DMS 273 (cell line): ENCODE measurements around the gene MELTF.

Source experiments
- DNase-seq: peaks from one replicate; lab custom pipeline; 2025; ENCODE audit not compliant: unreplicated experiment; lab: John Stamatoyannopoulos, UW

MELTF gene

DNA sequence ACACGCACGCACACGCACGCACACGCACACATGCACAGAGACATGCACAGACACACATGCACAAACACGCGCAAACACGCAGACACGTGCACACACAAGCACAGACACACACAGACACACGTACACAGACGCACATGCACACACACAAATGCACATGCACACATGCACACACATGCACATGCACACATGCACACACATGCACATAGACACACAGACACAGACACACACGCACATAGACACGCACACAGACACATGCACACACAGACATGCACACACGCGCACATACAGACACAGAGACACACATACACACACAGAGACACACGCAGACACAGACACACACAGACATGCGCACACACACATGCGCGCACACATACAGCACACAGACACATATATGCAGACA is 34.6 kb downstream of the MELTF start:
- no peak for DNase-seq

DNA sequence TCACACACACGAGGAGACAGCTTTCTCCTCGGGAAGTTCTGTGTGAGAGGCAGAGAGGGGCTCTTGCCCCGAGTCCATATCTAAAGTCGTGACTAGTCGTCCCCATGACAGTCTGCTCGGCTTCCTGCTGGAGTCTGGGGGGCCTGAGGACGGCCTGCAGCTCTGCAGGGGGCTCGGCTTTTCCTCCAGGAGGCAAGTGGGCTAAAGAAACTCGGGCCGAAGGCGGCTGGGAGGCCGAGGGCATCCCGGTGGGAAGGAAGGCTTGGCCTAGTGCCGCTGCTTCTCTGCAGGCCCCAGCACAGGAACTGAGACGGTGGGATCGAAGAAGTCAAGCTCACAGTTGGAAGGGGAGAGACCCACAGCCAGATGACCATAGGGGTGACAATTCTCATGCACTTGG is 35.6 kb downstream of the MELTF start:
- DNase-seq, result no peak

DNA sequence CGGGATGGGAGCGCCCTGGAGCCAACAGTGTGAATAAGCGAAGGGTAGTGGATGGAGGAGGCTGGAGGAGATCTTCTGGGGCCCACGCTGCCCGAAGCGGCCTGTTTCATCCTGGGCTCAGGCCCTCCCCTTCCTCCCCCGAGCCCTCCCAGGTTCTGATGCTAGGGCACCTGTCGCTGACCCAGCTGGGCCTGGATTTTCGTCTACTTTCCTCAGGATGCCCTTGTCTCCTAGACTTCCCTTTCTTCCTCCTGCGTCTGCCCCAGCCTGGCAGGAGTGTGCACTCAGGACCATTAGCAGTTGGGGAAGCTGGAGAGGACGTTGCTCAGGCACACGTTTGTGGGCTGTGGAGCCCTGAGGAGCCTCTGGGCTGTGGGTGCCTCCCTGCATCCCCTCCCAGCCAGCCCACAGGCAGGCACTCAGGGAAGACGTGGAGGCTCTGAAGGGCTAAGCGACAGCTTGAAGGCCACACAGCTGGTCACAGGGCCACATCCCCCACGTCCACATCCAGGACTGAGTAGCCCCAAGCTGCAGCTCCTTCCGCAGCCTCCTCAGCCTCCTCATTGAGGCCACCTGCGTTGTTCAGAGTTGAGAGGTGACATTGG is 37.1 kb downstream of the MELTF start:
- DNase-seq, result no peak

DNA sequence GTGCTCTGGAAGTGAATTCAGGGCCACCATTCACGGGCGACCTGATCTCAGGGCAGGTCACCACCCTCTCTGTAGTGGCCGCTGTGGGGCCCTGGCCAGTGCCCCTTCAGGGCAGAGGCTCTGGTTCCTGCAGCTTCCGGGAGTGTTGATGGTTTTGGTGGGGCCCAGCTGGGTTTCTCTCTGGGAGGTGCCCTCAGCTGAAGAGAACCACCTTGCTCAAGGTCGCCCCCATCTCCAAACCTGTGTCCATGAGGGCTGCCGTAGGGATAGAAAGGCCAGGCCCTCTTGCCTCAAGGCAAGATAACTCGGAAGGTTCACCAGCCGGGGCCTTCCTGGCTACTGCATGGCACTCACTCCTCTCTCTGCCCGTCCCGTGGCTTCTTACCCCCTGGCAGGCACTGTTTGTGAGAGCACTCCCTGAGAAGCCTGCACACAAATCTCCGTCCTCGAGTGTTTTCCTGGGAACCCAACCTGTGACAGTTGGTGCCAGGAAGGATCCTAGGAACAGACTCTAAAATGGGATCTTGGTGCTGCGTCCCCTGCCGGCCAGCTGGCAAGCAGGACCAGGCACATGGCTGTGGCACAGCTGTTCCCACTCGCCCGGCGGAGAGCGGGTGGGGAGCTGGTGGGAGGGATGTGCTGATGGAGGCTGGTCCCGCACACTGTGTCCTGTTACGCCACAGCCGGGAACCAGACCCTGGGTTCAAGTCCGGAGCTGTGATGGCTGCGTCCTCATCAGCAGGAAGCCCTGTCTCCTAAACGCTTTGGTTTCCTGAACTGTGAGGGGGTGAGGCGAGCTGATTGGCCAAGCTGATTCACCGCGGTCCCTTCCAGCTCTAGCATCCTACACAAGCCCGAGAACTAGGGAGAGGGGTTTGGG is 37.8 kb downstream of the MELTF start:
- peak; percentile 40 for DNase-seq

DNA sequence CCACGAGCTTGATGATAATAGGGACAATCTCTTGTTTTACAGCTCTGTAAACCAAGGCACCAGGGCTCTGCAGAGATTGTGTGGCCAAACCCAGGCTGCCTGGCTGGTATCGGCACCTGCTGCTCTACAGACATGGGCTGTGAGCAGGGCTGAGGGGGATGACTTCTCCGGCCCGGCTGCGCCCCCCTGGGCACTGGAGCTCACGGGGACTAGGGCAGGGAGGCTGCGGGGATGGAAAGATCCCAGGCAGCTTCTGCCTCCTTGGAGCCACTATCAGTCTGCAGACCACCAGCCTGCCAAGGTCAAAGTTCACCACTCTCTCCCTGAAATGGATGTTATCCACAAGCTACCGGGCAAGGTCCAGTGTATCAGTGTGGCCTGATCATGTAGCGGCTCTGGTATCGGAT is 39.0 kb downstream of the MELTF start:
- DNase-seq, result no peak

DNA sequence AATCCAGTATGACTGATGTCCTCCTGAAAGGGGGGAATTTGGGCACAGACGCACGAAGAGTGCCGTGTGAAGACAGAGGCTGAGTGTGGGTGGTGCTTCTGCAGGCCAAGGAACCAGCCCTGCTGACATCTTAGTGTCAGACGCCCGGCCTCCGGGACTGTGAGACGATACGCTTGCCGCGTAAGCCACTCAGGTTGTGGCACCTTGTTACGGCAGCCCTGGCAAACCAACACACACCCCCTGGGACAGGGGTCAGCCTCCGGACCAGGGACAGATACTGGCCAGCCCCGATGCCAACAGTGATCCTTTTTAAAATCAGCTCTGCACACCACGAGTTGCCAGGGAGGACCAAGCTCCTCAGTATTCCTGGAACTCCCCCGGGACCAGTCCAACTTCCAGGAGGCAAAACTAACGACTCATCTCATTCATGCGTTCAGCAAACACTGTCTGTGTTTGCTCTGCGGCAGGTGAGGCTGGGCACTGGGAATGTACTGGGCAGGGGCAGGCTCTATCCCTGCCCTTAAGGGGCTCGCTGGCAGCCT is 39.8 kb downstream of the MELTF start:
- no peak for DNase-seq

DNA sequence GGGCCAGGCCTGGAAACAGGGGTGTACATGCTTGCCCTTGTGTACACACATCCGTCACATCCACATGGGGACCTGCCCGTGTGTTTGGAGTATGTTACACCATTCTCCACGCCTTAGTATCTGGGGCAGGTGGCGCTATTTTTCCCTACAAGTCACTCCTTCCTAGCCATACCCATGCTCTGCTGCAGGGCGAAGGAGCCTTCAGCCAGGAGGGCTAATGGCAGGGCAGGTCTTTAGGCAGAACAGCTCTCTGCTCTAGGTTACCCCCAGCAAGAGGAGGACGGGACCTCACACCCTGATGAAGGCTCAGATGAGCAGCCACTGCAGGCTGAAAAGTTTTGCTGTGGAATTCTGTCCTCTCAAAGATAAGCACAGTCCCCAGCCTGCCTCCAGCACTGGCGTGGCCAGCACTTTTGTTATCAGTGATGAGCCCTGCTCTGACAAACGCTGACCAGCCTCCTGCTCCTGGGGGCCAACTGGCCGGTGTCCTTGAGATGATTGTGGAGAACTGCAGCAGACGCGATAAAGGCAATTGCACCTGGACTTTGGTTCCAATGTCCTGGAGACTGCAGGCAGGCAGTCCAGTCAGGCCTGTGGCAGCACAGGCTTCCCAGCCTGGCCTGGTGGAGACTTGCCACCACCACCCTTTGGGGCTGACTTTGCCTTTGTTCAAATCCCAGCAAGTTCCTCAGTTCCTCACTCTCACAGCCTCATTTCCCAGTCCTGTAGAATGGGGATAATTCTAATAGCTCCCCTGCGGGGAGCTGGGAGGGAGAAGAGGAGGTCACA is 41.2 kb downstream of the MELTF start:
- peak; percentile 65 for DNase-seq

DNA sequence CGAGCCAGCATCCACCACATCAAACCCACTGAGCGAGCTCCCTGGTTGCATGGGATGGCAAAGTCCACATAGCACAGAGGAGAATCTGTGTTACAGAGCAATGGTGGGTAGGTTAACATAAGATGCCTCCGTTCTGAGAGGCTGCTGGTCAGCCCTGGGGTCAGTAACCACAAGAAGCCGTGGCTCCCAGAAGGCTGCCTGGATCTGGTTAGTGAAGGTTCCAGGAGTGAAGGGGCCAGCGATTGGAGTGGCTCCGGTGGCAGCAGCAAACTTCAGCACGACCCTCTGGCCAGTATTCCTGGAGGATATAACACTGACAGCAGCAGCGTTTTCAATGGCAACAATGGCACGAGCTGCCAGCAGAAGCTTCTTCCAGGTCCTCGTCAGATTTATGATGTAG is 42.6 kb downstream of the MELTF start:
- no peak for DNase-seq

DNA sequence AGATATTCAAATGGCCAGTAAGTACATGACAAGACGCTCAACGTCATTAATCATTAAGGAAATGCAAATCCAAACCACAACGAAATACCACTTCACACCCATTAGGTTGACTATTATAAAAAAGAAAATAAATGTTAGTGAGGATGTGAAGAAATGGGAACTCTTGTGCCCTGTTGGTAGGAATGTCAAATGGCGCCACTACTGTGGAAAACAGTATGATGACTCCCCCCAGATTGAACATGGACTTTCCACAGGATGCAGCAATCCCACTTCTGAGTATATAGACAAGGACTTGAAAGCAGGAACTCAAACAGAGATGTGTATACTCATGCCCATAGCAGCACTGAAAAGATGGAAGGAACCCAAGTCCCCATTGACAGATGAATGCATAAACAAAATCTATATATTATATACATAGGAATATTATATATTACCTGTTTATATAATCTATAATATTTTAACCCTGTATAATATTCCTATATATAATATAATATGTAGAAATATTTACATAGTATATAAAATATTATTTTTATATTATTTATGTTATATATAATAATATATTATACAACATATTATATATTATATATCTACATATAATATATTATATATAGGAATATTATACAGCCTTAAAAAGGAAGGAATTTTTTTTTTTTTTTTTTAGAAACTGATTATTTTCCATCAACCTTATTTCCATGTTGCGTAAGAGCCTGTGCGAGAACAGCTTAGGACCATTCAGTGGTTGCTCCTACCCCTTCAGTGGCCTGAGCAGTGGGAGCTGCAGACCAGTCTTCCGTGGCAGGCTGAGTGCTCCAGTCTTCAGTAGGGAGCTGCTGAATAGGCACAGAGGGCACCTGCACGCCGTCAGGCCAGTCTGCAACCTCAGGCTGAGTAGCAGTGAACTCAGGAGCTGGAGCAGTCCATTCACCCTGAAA is 43.4 kb downstream of the MELTF start:
- no peak for DNase-seq

DNA sequence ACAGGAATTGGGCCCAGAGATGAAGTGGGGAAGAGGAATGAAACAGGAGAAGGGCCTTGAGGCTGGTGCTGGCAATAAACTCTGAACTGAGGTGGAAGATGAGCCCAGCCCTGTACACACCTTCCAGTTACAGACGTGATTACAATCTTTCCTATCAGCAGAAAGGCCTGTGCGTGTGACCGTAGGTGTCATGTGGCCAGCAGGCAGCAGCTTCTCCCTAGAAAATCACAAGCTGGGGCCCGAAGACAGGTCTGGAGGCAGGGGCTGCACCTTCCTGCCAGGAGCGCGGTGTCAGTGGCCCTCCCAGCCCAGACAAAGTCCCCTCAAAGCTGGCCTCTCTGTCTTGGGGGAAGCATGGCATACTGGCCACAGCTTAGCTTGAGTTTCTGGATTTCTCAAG is 44.3 kb downstream of the MELTF start:
- DNase-seq, result no peak

DNA sequence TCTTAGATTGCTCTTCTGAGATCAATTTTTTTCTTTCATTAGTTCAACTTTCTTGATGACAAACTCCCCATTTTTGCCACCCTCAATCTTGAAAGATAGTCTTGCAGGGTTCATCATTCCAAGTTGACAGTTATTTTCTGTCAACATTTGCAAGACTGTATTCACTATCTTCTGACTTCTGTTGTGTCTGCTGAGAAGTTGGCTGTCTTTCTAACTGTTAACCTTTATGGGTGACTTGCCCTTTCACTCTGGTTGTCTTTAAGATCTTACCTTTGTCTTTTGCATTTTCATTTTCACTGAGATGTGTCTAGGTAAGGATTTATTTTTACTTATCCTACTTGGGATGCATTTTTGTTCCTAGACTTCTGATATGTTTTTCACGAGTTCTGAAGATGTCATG is 46.4 kb downstream of the MELTF start:
- no peak for DNase-seq

DNA sequence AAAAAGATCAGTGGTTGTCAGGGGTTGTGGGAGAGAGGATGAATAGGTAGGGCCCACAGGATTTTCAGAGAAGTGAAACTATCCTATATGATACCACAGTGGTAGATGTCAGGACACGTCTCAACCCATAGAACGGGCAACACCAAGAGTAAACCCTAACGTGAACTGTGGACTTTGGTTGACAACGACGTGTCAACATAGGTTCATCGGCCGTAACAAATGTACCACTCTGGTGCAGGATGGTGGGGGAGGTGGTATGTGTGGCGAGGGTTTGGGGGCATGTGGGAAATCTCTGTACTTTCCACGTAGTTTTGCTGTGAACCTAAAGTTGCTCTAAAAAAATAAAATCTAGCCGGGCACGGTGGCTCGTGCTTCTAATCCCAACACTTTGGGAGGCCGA is 48.0 kb downstream of the MELTF start:
- DNase-seq, result no peak

DNA sequence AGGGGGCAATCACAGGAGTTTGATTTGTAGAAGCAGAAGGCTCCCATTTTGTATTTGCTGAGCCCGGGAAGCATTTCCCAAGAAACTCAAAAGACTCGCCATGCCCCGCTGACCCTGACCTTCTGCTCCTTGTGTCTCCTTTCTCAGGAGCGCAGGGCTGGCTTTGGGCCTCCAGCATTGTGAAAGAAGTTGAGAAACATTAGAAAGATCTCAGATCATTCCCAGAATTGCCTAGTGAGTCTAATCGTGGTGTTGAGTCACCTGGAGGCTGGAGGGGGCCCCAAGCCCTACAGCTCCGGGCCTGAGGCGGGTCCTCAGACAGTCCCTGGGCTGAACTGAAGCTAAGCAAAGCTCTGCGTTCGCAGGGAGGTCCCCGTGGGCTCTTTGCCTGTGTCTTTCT is 50.1 kb downstream of the MELTF start:
- no peak for DNase-seq

DNA sequence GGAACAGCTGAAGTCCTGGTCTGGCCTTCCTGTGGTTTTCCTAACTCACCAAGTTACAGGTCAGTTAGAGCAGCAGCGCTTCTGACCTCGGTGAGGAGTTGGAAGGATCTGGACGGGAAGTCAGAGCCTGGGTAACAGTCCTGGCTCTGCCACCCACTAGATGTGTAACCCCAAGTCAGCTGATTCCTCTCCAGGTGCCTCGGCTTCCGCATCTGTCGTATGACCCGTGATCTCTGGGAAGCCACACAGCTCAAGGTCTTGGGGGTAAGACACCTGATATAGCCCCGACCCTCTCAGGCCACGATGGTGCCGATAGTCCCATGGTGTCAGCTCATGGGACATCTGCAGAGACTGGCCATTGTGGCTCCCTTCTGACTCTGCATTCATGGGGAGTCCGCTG is 52.7 kb downstream of the MELTF start:
- no peak for DNase-seq

DNA sequence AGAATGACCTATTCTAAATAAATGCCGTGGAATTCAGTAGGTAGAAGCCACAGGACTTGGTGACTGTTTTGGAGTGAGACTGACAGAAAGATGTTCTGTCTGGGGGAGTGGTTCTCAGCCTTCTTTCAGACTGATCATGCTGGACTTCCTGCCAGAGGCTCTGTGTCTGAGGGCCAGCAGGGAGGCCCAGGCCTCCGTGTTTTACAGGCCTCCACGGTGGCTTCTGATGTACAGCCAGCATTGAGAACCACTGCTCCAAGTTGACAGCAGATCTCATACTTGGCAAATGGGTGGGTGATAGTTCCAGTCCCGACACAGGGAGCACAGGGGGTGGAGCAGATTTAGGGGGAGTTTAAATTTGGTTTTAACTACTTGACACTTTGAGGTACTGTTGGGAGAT is 54.3 kb downstream of the MELTF start:
- no peak for DNase-seq

DNA sequence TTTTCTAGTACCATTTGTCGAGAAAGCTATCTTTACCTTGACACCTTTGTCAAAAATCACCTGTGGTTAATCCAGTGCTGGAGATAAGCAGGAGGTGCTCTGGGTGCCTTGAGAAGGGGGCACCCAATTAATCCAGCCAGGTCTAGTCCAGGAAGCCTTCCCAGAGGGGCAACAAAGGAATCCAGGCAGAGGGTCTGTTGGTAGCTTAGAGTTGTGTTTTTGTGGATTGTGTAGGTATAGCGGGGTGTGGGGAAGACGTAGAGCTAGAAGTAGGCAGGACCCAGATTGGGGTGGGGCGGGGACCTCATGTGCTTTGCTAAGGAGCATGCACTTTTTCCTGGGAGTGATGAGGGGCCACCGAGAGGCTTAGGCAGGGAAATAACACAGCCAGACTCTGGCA is 55.0 kb downstream of the MELTF start:
- DNase-seq, result no peak

DNA sequence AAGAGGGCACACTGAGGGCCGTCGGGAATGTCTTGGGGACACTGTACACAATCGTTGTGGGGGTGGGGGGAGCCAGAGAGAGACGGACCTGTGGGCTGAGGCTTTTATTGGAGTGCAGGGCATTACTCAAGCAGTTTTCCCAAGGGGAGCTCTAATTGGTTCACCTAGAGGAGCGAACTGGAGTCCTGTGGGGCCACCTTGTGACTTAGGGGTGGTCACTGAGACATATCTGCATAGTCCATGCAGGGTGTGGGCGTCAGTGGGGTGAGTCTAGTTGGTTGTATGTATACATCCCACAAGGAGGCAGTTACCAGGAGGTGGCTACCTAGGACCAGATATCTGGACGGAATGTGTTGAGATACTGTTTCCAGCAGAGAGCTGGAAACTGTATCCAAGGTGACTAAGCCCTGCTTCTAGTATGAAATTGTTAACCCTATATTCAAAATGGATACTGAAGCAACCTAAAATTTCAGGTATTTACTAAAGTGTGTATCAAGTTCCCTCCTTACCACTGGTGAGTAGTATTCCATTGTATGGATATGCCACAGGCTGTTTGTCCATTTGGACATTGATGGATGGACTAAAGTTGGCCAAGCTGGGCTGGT is 58.4 kb downstream of the MELTF start:
- DNase-seq, result peak; percentile 31

DNA sequence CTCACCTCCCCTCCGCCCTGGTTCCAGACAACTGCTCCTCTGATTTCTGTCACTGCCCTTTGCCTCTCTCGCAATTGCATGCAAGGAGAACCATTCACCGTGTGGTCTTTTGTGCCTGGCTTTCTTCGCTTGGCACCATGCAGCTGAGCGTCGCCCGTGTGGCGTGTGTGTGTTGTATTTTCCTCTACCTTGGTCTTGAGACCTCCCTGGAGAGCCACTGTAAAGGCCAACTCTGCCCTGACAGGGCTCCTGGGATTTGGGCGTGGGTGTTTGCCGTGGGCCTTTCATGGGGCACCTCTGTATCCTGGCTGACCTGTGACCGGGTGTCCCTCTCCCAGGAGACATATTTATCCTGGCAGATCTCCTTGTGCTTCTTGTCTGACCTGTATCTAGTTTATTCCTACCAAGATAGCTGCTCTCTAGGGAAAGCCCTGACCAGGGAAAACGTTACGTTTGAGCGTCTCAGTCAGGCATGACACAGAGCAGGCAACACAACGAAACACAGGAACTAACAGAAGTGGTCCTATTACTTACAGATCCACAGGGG is 59.0 kb downstream of the MELTF start:
- DNase-seq, result no peak

DNA sequence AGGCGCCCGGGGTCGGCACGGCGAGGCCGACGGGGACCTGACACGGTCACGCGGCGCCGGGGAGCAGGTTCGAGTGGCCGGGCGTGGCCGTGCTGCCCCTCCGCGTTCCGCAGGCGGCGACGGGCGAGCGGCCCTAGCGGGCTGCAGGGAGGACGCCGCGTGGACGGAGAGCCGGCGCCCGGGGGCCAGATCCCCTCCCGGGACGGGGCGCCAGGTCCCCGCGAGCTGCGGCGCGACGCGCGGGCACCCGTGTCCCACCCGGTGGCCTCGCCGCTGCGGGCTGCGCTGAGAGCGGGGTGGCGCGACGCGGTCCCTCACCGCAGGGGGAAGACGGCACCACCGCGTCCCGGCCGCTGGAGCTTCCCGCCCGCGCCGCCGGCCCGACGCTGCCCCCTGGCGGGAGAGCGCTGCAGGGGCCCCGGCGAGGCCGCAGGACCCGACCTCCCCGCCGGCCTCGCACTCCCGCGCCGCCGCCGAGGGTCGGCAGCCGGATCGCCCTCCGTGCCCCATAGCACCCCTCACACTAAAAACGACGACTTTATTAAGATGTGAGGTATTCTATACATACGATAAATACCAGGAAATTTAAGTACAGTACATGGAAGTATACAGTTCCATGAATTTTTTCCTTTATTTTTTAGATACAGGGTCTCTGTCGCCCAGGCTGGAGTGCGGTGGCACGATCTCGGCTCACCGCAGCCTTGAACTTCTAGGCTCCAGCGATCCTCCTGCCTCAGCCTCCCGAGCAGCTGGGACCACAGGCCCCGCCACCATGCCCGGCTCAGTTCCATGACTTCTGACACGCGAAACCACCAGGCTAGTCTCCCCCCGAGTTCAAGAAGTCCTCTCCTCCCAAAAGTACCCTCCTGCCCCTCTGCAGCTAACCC is 59.7 kb downstream of the MELTF start:
- peak; percentile 92 for DNase-seq
